ENCODE results near the gene TNIK.

The TNIK gene

DNA sequence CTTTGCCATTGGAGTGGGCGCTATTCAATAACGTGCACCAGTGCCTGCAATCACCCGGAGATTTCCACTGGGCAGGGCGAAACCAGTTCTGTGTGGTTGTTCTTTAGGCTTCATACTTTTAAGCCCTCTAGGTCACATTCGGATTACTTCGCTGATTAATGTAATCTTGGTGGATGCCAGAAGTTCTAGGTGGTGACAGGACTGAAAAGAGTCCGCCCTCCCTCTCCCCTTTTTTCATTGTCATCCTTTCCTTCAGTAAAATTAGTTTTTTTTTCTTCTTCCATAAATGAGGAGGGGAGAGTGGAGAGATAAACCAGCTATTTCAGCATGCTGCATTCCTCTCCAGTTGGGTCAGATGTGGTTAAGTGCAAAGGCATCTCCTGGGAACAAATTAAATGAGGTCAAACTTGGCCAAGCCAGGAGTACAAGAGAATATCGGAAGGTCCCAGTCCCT is 431.4 kb downstream of the TNIK start:
- peak; percentile 87 for DNase-seq (ENCODE audit: low read depth)
- H3K4me3 ChIP-seq (ENCODE audit: low read depth, low read length), result peak overlapping the region; percentile 51
- TF ChIP-seq, protein P1, sequence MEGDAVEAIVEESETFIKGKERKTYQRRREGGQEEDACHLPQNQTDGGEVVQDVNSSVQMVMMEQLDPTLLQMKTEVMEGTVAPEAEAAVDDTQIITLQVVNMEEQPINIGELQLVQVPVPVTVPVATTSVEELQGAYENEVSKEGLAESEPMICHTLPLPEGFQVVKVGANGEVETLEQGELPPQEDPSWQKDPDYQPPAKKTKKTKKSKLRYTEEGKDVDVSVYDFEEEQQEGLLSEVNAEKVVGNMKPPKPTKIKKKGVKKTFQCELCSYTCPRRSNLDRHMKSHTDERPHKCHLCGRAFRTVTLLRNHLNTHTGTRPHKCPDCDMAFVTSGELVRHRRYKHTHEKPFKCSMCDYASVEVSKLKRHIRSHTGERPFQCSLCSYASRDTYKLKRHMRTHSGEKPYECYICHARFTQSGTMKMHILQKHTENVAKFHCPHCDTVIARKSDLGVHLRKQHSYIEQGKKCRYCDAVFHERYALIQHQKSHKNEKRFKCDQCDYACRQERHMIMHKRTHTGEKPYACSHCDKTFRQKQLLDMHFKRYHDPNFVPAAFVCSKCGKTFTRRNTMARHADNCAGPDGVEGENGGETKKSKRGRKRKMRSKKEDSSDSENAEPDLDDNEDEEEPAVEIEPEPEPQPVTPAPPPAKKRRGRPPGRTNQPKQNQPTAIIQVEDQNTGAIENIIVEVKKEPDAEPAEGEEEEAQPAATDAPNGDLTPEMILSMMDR (conservative IDR thresholded peaks at IDR 0.05; ENCODE audit: low read depth, low read length), result no peak

DNA sequence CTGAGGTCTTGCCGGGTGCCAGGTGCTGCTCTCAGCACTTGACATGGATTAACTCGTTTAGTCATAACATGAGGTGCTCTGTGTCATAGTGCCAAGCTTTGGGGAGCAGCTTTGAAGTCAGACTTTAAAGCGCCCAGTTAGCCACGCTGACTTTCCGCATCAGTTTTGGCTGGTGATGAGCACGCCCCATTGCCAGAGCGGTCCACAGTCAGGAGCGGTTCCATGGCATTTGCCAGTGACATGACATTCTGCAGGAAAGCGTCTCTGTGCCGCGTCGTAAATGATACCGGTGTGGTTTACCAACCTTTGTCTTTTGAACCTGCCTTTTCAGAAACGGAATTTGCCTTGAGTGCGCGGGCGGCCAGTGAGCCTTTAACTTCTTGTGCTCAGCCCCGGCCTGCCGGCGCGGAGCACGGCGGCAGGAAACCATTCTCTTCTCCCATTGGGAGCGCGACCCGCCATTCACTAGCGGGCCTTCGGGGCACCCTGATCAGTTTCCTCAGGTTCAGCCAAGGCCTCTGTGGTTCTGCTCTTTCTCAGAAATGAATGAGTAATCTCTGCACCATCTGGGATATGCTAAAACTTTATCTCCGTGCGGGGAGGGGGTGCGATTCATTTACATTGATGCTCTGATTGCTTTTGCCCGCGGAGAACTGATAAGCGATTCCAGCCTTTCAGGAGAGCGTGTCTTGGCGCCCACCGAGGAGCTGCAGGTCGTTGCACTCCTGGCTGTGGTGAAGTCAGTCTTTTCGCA is 432.0 kb downstream of the TNIK start:
- TF ChIP-seq, protein P1 (conservative IDR thresholded peaks at IDR 0.05; ENCODE audit: low read depth, low read length), result no peak
- H3K4me3 ChIP-seq (ENCODE audit: low read depth, low read length), result peak overlapping the region; percentile 51
- DNase-seq (ENCODE audit: low read depth), result peak; percentile 92

DNA sequence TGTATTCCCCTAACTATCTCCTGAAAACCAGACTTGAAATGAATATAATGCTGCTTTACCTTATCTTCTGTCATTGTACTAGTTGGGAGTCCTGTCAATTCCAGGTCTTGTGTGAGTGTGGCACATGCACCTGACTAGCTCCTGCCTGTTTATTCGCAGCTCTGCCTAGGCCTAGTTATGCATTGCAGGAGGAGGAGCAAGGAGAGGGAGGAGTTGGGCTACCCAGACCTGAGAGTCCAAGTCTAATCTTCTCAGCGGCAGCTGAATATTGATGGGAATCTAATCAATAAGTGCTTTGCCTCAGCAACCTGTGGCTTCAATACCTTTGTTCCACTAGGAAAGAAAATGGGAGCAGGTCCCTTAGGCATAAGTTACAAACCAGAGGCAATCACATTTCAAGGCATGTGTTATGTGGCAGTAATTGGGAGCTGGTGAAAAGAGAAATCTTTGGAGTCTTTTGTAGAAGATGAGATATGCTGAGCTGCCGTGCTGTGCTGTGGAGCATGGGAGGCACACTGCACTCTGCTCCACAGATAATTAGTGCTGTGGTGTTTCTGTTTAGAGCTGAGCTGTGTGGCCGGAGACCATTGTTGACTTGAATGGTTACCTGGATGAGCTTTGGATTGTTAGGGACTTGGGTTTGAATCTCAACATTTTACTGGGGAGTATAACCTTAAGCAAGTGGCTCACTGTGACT is 433.5 kb downstream of the TNIK start, which contains the start of gene SLC2A2:
SLC2A2 (minus strand) TSS at position 124 of the 697 bp plus-strand sequence; CDS start at position 74, 50 bp downstream.
- TF ChIP-seq, protein P1 (conservative IDR thresholded peaks at IDR 0.05; ENCODE audit: low read depth, low read length), result no peak
- DNase-seq (ENCODE audit: low read depth), result no peak
- H3K4me3 ChIP-seq (ENCODE audit: low read depth, low read length), result no peak within 1 kb of the TSS

DNA sequence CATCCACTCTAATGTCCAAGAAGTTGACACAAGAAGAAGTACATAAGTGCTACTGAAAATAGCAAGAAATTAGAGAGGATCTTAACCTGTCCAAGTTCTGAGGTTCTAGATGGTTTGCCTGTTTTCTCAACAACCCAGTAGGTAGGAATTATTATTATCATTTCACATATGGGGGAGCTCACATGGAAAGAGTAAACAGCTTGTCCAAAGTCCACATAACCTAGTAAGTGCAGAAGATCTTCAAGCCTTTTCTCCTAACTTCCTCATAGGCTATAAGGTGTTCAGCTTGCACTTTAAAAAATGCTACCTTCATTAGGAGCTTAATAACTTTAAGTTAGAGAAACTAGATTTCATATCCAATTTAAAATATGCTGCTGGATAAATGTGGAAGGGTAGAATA is 436.6 kb downstream of the TNIK start:
- TF ChIP-seq, protein P1 (conservative IDR thresholded peaks at IDR 0.05; ENCODE audit: low read depth, low read length), result no peak
- DNase-seq (ENCODE audit: low read depth), result no peak
- no peak overlapping the region for H3K4me3 ChIP-seq (ENCODE audit: low read depth, low read length)

DNA sequence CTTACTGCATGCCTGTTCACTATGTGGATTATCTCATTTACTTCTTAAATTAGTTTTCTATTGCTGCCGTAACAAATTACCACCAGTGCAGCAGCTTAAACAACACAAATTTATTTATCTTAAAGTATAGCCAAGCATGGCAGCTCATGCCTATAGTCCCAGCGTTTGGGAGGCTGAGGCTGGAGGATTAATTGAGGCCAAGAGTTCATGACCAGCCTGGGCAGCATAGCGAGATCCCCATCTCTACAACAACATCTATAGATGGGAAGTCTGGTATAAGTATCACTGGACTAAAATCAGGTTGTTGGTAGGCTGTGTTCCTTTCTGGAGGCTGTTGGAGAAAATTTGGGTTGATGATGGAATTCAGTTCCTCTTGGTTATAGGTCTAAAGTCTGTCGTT is 438.8 kb downstream of the TNIK start:
- DNase-seq (ENCODE audit: low read depth), result no peak
- H3K4me3 ChIP-seq (ENCODE audit: low read depth, low read length), result no peak overlapping the region
- TF ChIP-seq, protein P1 (conservative IDR thresholded peaks at IDR 0.05; ENCODE audit: low read depth, low read length), result no peak

DNA sequence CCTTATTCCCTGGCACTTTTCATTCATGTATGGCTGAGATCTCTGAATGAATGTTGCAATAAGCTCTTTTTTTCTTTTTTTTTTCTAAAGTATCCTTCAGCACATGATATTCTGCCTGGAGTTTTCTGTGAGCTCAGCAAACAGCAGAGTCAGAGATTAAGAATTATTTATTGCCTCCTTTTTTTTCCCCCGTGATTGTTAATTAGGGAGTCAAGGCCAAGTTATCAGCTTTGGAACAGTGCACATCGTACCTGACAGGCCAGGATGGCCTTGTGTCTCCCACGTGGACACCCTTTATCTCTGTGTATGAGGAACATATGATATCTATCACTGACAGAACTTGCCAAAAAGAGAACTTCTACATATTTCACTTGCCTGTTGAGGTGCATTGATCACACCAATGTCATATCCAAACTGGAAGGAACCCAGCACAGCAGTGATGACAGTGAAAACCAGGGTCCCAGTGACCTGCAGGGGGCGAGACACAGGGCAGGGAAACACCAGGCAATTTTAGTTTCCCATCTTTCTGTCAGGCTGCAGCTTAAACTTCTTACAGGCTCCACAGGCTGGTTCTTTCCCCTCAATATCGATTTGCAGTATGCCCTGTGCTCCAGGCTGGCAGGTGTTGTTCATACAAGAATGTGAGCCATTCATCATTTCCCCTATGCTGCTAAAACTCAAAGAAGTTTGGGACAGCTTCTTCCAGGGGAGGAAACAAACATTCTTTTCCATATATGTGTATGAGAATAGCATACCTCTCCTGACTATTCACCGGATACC is 441.9 kb downstream of the TNIK start:
- no peak for DNase-seq (ENCODE audit: low read depth)
- TF ChIP-seq, protein P1 (conservative IDR thresholded peaks at IDR 0.05; ENCODE audit: low read depth, low read length), result peak; percentile 41
- H3K4me3 ChIP-seq (ENCODE audit: low read depth, low read length), result no peak overlapping the region

Data from choroid plexus epithelial cell (primary cell).